HepG2 (cell line): ENCODE results near the gene XRCC5. TPM values are rescaled to one million over a fixed set of nuclear protein-coding genes. Genes with fewer than 3 reads are reported as not detected.

Experiments used
- ATAC-seq: fragments of 200-7000 bp; cut with Tn5 transposase; 3 replicates; pipeline ENCODE4 v1.9.1; 2020; ENCODE audit warnings: mild to moderate bottlenecking, moderate library complexity
- BruUV-seq: library from RNA; stranded (reverse); fragments of 400-500 nt; replicated peaks from 2 replicates; lab custom pipeline; 2021; lab: Mats Ljungman, UMichigan
- CTCF ChIA-PET: fragments of 300-600 bp; formaldehyde crosslinking; extraction: SDS; loops from one replicate; lab custom pipeline; 2021; ENCODE audit warnings: low total read pairs, inconsistent platforms, low intra/inter-chr PET ratio; lab: Yijun Ruan, JAX
- POLR2A ChIA-PET: fragments of 350-600 bp; sonication (Branson Sonifier 250); formaldehyde crosslinking; loops from one replicate; lab custom pipeline; 2020; ENCODE audit warnings: antibody characterized with exemption, inconsistent platforms; lab: Yijun Ruan, JAX
- DNase-seq: peaks from one replicate; pipeline ENCODE4 v3.0.0-alpha.2; 2015; ENCODE audit warnings: low spot score
- FAIRE-seq: peaks from 3 replicates; lab custom pipeline; 2011; peaks lifted over from hg19 to GRCh38; lab: Jason Lieb, UNC
- H2AFZ ChIP-seq: one replicate; pipeline ENCODE4 v1.6.1; 2011; ENCODE audit warnings: low read length, inconsistent platforms
- H3K27ac ChIP-seq: fragments of 300-600 bp; 3 replicates; pipeline ENCODE4 v1.8.0; 2011; ENCODE audit warnings: mixed run types, mild to moderate bottlenecking, mixed read lengths, low read length, inconsistent platforms; ENCODE audit not compliant: insufficient read depth; ENCODE audit errors: extremely low read length
- H3K27me3 ChIP-seq, 2 experiments: fragments of 200-600 bp in 1 of 2; 2 replicates in 1 of 2; 3 replicates in 1 of 2; pipeline versions ENCODE4 v1.6.0 to v1.8.0; 2011; ENCODE audit warnings: low read length in 2 of 2, mild to moderate bottlenecking in 2 of 2, moderate library complexity in 2 of 2, inconsistent platforms in 1 of 2; ENCODE audit not compliant: insufficient read depth in 2 of 2, control insufficient read depth in 1 of 2
- H3K36me3 ChIP-seq, 2 experiments: fragments of 200-600 bp in 1 of 2; replicated peaks in 1 of 2; 2 replicates in 1 of 2; 3 replicates in 1 of 2; pipeline versions ENCODE4 v1.5.1 to v1.8.0; 2011; ENCODE audit warnings: low read length in 2 of 2, inconsistent platforms in 1 of 2; ENCODE audit not compliant: insufficient read depth in 2 of 2, control insufficient read depth in 1 of 2
- H3K4me1 ChIP-seq: 2 replicates; pipeline ENCODE4 v1.5.1; 2012; ENCODE audit warnings: low read length, inconsistent platforms; ENCODE audit not compliant: insufficient read depth
- H3K4me2 ChIP-seq: 2 replicates; pipeline ENCODE4 v1.6.0; 2011; ENCODE audit warnings: low read depth, low read length, inconsistent platforms
- H3K4me3 ChIP-seq, 3 experiments: fragments of 200-600 bp in 1 of 3; sonication (generic), shearing (Covaris generic) in 1 of 3; replicated peaks in 1 of 3; 2 replicates each; pipeline ENCODE4 v1.5.1; 2011 to 2016; ENCODE audit warnings: low read length in 3 of 3, inconsistent platforms in 2 of 3, low read depth in 2 of 3, mild to moderate bottlenecking in 2 of 3, control low read depth in 1 of 3, mixed read lengths in 1 of 3; ENCODE audit not compliant: insufficient read depth in 1 of 3
- H3K79me2 ChIP-seq: one replicate; pipeline ENCODE4 v1.6.1; 2011; ENCODE audit warnings: low read length, inconsistent platforms; ENCODE audit not compliant: insufficient read depth
- H3K9ac ChIP-seq: 2 replicates; pipeline ENCODE4 v1.6.0; 2011; ENCODE audit warnings: mild to moderate bottlenecking, low read depth, low read length, inconsistent platforms; ENCODE audit not compliant: insufficient read depth
- H3K9me3 ChIP-seq: 2 replicates; pipeline ENCODE4 v1.5.1; 2012; ENCODE audit warnings: mild to moderate bottlenecking, low read length
- H4K20me1 ChIP-seq: 2 replicates; pipeline ENCODE4 v1.6.0; 2011; ENCODE audit warnings: inconsistent platforms, mild to moderate bottlenecking, low read length, moderate library complexity; ENCODE audit not compliant: insufficient read depth
- CHD4 ChIP-seq: fragments of 200-600 bp; sonication (generic); IDR thresholded peaks from 2 replicates; pipeline ENCODE4 v1.7.0; 2017; ENCODE audit warnings: mild to moderate bottlenecking, low read length, borderline replicate concordance
- JARID2 ChIP-seq: sonication (generic); formaldehyde crosslinking; IDR thresholded peaks from 2 replicates; pipeline ENCODE4 v1.8.1; 2023; ENCODE audit warnings: missing genetic modification reagents, inconsistent platforms; ENCODE audit not compliant: insufficient replicate concordance
- MIXL1 ChIP-seq: IDR thresholded peaks from 2 replicates; pipeline ENCODE4 v1.6.1; 2016
- MLXIP ChIP-seq: sonication (generic); formaldehyde crosslinking; IDR thresholded peaks from 2 replicates; pipeline ENCODE4 v1.9.0; 2021; ENCODE audit warnings: missing genetic modification reagents, borderline replicate concordance
- MXD1 ChIP-seq: sonication (generic); formaldehyde crosslinking; IDR thresholded peaks from 2 replicates; pipeline ENCODE4 v1.4.0; 2020; ENCODE audit warnings: mild to moderate bottlenecking, missing genetic modification reagents
- PHF20 ChIP-seq: sonication (generic); formaldehyde crosslinking; IDR thresholded peaks from 2 replicates; pipeline ENCODE4 v1.5.0; 2020; ENCODE audit warnings: mild to moderate bottlenecking, missing genetic modification reagents
- RNF219 ChIP-seq: sonication (generic); formaldehyde crosslinking; IDR thresholded peaks from 2 replicates; pipeline ENCODE4 v1.5.0; 2020; ENCODE audit warnings: mild to moderate bottlenecking, missing genetic modification reagents
- SCMH1 ChIP-seq: sonication (generic); formaldehyde crosslinking; IDR thresholded peaks from 2 replicates; pipeline ENCODE4 v1.9.0; 2021; ENCODE audit warnings: missing genetic modification reagents, mild to moderate bottlenecking, borderline replicate concordance
- ZNF263 ChIP-seq: sonication (generic); formaldehyde crosslinking; IDR thresholded peaks from 2 replicates; pipeline ENCODE4 v1.4.0; 2020; ENCODE audit warnings: missing genetic modification reagents
- ZNF329 ChIP-seq: sonication (generic); formaldehyde crosslinking; IDR thresholded peaks from 2 replicates; pipeline ENCODE4 v1.9.0; 2021; ENCODE audit warnings: low read depth, mild to moderate bottlenecking, missing genetic modification reagents
- ZNF652 ChIP-seq: IDR thresholded peaks from 2 replicates; pipeline ENCODE4 v1.6.1; 2016; ENCODE audit warnings: low read depth, borderline replicate concordance
- WGBS: methylation state at CpG from one replicate; pipeline ENCODE4 v1.1.6; 2017; ENCODE audit warnings: low lambda C conversion rate; 5-methylcytosine and 5-hydroxymethylcytosine counted together
- in situ Hi-C: cut with HindIII; loops from 2 replicates; pipeline ENCODE4 v1.10.0; 2017; ENCODE audit warnings: low pct_unique_long_range_greater_than_20kb; ENCODE audit not compliant: extremely low pct_ligation_motif_present
- intact Hi-C: fragments of 100-400 bp; cut with micrococcal nuclease; formaldehyde crosslinking; loops from one replicate; pipeline ENCODE4 v1.10.0; 2022; ENCODE audit not compliant: unreplicated experiment
- polyA plus RNA-seq, 8 experiments: library from polyadenylated mRNA; depleted of rRNA in 3 of 8; stranded (reverse) in 7 of 8; unstranded in 1 of 8; fragments of >200 nt; fragmentation: Illumina TruSeq in 4 of 8; extraction: Trizol in 4 of 8; gene quantifications; 2 replicates each; pipeline versions ENCODE4 v1.2.1 to v1.2.3, GENCODE V29; 2011 to 2016; ENCODE audit warnings: low read depth in 4 of 8, missing spikeins in 1 of 8, mixed read lengths in 1 of 8; ENCODE audit not compliant: insufficient read depth in 1 of 8
- total RNA-seq, 5 experiments: library from RNA; depleted of rRNA; stranded (reverse); fragments of >200 nt; fragmentation: Illumina TruSeq; extraction: Trizol; gene quantifications; 2 replicates each; pipeline ENCODE4 v1.2.3, GENCODE V29; 2016; ENCODE audit warnings: low read depth in 1 of 5
- TF ChIP-seq, protein P1 (sequence below), 2 experiments: sonication (generic) in 1 of 2; formaldehyde crosslinking in 1 of 2; IDR thresholded peaks; 2 replicates each; pipeline versions ENCODE4 v1.6.1 to v1.9.0; 2014 to 2022; ENCODE audit warnings: antibody characterized with exemption in 1 of 2, borderline replicate concordance in 1 of 2, inconsistent platforms in 1 of 2, low read depth in 1 of 2, missing genetic modification reagents in 1 of 2

The XRCC5 gene
- total and polyA plus RNA-seq, 2 of the 13 experiments (the other 11 are each of a cell fraction or from before 2014, with no cell fraction given), result 264 to 454 TPM

GRCh38 chr2:216172493-216172892, 63.3 kb downstream of the XRCC5 start (continued):
- no peak for TF ChIP-seq ZNF652

DNA sequence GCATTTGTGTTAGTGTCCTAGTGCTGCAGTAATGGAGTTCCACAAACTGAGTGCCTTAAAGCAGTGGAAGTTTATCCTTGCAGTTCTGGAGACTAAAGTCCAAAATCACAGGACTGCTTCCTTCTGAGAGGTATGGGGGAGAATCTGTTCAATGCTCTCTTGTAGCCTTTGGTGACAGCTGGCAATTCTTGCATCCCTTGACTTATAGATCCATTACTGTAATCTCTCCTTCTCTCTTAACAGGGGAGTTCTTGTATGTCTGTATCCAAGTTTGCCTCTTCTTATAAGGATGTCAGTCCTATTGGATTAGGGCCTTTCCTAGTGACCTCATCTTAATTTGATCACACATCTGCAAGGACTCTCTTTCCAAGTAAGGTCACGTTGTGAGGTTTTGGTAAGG, 69.9 kb downstream of the XRCC5 start:
- H2AFZ ChIP-seq, result no peak overlapping the region
- in situ Hi-C loops (no loop called here), intact Hi-C loops (no loop called here)
- ChIA-PET CTCF (no interaction called here), POLR2A (no interaction called here)
- no peaks in the 10 kb centered on the region for H3K4me1 ChIP-seq
- no peak for FAIRE-seq
- no peak overlapping the region for H3K27ac ChIP-seq
- no peak overlapping the region for H3K4me2 ChIP-seq
- peaks cover 34% of the 10 kb centered on the region for H3K79me2 ChIP-seq
- no peak for ATAC-seq
- 100% methylated on average over 1 of the region's 1 CpG for WGBS
- no TSS peak for BruUV-seq
- no peaks in the 10 kb centered on the region for H3K9me3 ChIP-seq
- peaks cover 19 to 83% of the 10 kb centered on the region in 2 experiments for H3K36me3 ChIP-seq
- H3K4me3 ChIP-seq, result no peak overlapping the region
- no peak overlapping the region for H3K9ac ChIP-seq
- no peak for DNase-seq
- H4K20me1 ChIP-seq, result no peaks in the 10 kb centered on the region
- H3K27me3 ChIP-seq, result no peaks in the 10 kb centered on the region
- no peak for TF ChIP-seq SCMH1
- no peak for TF ChIP-seq MXD1 (CRISPR knock-in tag)
- no peak for TF ChIP-seq MLXIP
- no peak for TF ChIP-seq RNF219 (CRISPR knock-in tag)
- TF ChIP-seq ZNF329 (CRISPR knock-in tag), result no peak
- no peak for TF ChIP-seq ZNF263
- no peak for TF ChIP-seq MIXL1 (CRISPR knock-in tag)
- no peak for TF ChIP-seq CHD4
- TF ChIP-seq, protein P1, sequence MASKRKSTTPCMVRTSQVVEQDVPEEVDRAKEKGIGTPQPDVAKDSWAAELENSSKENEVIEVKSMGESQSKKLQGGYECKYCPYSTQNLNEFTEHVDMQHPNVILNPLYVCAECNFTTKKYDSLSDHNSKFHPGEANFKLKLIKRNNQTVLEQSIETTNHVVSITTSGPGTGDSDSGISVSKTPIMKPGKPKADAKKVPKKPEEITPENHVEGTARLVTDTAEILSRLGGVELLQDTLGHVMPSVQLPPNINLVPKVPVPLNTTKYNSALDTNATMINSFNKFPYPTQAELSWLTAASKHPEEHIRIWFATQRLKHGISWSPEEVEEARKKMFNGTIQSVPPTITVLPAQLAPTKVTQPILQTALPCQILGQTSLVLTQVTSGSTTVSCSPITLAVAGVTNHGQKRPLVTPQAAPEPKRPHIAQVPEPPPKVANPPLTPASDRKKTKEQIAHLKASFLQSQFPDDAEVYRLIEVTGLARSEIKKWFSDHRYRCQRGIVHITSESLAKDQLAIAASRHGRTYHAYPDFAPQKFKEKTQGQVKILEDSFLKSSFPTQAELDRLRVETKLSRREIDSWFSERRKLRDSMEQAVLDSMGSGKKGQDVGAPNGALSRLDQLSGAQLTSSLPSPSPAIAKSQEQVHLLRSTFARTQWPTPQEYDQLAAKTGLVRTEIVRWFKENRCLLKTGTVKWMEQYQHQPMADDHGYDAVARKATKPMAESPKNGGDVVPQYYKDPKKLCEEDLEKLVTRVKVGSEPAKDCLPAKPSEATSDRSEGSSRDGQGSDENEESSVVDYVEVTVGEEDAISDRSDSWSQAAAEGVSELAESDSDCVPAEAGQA (IDR thresholded peaks at IDR 0.05; ENCODE audit: low read depth), result no peak
- TF ChIP-seq, protein P1 (CRISPR knock-in tag; IDR thresholded peaks at IDR 0.05; ENCODE audit: borderline replicate concordance), result no peak
- no peak for TF ChIP-seq JARID2 (CRISPR knock-in tag)
- no peak for TF ChIP-seq PHF20 (CRISPR knock-in tag)
